GM21528 (cell line): ENCODE measurements around the gene CDK14.
"Not testable (repeated sequence)": the region's sequence is repeated elsewhere in the genome, so short reads cannot be mapped to it uniquely, and the experiment has no call there.

Experiments
- ATAC-seq: cut with Tn5 transposase; IDR thresholded peaks from one replicate; pipeline ENCODE4 v1.9.1; 2021; ENCODE audit warnings: mild to moderate bottlenecking, moderate library complexity; ENCODE audit not compliant: unreplicated experiment, low FRiP score

The CDK14 gene

DNA sequence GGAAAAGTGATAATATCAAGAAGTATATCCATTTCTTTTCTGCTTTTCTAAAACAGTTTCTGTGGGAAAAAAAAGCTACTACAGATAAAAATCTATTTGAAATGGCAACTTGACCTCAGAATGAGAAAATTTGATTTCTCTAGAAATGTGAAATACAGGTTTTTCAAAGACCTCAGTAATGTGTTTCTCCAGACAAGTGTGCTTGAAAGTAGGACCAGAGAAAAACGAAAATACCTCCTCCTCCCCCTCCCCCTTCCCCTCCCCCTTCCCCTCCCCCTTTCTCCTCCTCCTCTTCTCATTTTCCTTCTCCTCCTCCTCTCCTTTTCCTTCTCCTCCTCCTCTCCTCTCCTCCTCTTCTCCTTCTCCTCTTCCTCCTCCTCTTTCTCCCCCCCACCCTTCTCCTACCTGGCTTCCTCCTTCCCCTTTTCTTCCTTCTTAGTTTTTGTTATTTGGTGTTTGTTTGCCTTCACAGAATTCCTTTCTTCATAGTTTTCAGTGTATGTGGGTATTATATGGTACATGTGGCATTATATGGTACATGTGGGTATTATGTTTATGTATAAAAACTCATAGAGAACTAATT lies 179.4 kb downstream of the CDK14 start:
- ATAC-seq, result no peak

DNA sequence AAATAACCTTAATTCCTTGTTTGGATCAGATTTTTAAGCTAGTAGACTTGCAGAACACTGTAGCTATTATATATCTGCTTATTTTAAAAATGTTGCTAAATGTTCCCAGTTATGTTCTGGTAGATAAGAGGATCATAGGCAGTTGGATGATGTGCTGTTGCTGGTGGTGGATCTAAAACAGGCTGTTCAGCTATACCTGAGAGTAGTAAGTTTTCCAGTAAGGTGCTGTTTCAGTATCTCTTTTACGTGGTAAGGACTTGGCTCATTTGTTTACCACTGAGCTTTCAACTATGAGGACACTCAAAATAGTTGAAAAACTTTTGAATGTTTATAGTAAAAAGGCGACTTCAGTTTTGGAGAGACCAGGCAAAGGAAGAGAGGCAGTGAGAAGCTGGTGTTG lies 180.9 kb downstream of the CDK14 start:
- ATAC-seq, result peak; percentile 94

DNA sequence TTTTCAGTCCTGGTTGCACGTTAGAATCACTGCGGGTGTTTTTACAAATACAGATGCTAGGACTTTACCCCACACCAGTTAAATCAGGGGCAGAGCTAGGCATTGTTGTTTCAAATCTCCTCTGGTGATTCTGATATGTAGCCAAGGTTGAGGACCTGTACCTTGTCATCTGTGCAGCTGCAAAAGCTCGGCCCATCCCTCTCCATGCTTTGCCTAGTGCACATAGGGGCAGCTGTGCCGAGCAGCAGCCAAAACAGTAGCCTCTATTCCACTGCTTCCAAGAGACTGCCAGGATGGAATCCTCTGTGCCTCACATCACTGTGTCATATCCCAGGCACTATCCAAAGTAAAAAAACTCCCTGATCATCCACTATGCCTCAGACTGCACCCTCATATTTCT lies 181.3 kb downstream of the CDK14 start:
- peak; percentile 63 for ATAC-seq

DNA sequence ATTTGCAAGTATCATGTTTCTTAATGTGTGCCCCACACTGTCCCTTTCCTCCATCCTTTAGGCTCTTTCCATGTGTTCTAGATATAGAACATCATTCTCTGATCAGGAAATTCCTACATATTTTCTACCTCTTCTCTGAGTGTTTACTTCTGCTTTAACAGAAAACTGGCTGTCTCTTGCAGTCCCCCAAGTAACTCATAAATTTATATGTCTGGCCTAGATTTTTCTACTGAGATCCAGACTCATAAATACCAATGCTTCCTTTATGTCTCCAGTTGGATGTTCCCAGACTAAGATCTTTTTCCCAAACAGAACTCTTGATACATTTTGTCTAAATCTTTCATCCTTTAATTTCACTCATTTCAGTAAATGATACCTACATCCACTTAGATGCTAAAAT lies 181.8 kb downstream of the CDK14 start:
- no peak for ATAC-seq

DNA sequence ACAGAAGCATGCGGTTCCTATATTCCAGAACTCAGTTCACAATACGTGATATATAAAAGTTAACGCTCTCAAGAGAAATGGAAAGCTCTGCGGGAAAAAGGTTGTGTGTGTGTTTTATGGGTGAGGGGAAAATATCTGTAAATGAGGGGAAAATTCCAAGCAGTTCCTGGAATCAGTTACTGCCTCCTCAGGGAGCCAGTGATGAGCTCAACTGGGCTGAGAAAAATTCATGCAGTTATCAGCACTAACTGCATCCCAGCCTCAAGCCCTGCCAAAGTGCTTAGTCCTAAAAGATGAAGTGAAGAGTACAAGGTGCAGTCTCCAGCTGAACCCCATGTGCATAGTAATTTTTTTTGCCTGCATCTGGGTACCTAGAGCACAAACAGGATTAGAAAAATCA lies 191.9 kb downstream of the CDK14 start:
- ATAC-seq, result no peak

DNA sequence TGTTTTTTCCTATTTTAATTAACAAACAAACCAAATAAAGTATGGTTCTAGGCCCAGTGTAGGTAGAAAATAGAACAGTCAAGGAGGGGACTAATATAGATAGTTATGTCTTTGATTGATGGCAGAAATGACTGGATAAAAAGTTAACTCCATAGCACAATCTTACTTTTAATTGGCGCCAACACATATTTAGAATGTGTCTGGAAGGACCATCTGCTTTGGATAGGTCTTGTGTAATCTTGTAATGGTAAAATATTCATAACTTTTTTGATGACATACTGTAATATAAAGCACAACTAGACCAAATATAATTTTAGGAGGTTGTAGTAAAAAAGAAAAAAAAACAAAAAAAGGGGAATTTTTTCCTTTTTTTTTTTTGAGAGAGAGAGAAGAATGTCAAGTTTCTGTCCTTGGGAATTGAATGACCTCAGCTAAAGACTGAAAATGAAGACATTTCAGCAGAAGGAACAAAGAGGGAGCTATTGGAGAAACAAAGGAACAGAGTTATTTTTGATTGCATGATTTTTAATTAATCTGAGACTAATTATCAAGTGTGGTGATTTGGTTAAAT lies 193.7 kb downstream of the CDK14 start:
- no peak for ATAC-seq

DNA sequence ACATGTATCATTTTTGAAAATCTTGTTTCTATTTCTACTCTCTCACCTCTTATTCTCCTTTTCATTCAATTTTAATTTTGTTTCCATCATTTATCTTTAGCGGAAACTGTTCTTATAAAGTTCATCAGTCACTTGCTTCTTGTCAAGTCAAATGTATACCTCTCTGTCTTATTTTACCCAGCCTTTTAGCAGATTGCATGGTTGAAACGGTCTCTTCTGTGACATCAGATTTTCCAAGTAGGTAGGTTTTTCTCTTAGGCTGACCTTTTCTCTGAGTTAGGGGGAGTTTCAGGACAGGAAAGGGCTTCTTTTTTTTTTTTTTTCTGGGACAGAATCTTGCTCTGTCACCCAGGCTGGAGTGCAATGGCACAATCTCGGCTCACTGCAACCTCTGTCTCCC lies 195.5 kb downstream of the CDK14 start:
- no peak for ATAC-seq

DNA sequence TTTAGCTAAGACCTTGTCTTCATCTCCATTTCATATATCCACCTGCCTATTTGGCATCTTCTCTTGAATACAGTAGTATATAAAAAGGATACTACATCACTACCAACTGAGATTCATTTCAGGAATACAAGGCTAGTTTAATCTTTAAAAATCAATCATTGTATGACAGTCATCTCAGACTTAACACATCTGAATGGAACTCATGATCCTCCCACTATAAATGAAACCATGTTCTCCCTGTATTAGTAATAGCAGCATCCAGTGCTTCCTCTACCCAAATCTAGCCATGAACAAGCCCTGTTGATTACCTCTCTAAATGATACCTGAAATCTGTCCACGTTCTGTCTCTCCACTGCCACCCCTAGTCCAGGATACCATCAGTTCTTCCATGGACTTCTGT lies 196.2 kb downstream of the CDK14 start:
- ATAC-seq, result no peak

DNA sequence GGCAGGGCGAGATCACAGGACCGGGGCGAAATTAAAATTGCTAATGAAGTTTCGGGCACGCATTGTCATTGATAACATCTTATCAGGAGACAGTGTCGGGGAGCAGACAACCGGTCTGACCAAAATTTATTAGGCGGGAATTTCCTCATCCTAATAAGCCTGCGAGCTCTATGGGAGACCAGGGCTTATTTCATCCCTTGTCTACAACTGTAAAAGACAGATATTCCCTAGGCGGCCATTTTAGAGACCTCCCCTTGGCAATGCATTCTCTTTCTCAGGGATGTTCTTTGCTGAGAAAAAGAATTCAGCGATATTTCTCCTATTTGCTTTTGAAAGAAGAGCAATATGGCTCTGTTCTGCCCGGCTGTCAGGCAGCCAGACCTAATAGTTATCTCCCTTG lies 198.1 kb downstream of the CDK14 start:
- not testable (repeated sequence) for ATAC-seq

DNA sequence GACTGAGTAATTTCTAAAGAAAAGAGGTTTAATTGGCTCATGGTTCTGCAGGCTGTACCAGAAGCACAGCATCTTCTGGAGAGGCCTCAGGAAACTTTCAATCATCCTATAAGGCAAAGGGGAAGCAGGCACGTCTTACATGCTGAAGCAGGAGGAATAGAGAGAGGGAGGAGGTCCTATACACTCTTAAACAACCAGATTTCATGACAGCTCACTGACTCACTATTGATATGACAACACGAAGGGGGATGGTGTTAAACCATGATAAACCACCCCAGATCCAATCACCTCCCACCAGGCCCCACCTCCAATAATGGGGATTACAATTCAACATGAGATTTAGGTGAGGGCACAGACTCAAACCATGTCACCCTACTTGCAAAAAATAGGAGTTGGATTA lies 201.5 kb downstream of the CDK14 start:
- no peak for ATAC-seq

DNA sequence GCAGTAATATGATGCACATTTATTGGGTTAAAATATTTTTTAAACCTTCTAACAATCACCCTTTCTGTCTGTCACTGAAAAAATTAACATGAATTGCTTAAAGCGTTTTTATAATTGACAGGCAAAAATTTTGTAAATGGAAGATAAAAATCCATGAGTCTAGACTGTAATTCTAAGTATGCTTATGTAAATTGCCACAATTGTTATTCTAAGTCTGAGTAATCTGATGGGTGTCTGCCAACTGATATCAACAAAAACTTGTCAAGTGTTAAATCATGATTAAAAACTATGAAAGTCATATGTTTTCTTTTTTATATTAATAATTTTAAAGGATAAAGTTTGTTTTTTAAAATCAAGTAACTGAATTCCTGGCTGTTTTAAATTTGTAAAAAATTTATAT lies 208.2 kb downstream of the CDK14 start:
- no peak for ATAC-seq

DNA sequence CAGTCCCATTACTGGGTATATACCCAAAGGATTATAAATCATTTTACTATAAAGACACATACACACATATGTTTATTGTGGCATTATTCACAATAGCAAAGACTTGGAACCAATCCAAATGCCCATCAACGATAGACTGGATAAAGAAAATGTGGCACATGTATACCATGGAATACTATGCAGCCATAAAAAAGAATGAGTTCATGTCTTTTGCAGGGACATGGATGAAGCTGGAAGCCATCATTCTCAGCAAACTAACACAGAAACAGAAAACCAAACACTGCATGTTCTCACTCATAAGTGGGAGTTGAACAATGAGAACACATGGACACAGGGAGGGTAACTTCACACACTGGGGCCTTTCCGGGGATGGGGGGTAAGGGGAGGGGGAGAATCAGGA lies 219.4 kb downstream of the CDK14 start:
- not testable (repeated sequence) for ATAC-seq

DNA sequence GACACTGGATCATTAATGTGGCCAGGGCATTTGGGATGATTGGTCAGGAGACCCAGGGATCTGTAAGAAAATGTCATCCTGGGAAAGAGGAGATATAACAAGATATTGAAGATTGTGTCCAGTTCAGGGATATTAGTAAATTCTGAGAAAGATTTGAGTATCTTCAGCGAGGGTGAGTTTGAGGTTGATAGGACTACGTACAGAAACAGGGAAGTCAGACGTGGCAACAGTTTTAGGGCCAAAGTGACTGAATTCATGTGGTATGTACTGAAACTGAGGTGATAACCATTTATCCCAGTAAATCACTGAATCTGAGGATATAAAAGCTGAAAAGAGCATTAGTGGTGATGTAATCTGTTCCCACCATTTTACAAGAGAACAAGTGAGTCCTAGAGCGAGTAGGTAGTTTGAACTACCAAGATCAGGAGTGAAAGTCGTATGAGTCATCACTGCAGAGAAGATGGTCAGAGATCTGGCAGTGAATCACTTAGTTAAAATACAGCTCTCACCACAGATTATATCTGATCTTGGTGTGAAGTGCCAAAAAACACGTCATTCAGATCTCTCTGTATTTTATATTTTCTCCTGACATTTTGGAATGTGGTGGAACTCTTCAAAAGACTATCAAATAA lies 220.5 kb downstream of the CDK14 start:
- ATAC-seq, result peak; percentile 99

DNA sequence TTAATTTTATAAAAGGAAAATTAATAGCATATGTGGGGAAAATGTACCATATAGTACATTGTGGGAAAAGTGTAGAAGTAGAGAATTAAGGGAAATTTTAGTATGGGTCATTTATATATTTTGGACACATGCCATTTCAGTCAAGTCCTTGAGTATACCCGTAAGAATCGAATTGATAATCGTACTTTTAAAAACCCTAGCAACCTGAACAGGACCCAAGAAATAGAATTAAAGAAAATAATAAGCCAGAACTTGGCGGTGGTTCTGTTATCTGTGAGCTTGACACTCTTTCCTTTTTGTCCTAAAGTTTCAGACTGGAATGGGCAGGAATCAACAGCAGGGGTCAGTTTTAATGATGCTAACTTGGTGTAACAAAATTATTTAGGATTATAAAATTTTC lies 221.0 kb downstream of the CDK14 start:
- no peak for ATAC-seq

DNA sequence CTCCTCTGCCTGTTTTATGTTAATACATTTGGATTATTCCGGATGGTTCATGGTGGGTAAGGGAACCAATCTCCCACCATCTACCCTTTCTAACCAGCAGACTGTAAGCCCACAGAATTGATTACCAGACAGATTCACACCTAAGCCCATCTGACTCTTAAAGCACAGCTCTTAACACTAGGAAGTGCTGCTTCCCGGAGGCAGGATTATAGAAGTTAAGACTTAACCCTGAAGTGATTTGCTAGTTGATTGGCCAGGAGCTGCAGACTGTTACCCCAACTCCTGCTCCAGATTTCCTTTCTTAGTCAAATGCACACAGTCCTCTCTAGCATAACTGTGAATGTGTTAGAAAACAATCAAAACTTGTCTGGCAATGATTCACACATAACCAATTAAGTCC lies 221.7 kb downstream of the CDK14 start:
- ATAC-seq, result no peak

DNA sequence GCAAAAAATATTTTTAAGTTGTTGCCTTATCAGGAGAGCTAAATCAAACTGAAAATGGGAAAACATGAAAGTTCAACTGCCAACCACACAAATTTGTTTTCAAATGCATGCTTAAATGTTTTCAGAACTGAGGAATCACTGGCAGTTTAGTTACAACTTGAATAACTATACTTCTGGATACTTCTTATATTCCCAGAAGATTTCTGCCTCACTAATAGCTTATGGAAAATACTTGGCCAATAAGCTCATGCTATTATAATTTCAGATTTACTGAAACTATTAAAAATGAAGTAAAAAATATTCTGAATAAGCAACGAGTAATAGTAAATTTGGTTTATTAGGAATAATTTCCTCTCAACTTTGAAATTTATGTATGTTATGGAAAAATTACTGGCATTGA lies 222.2 kb downstream of the CDK14 start:
- no peak for ATAC-seq

DNA sequence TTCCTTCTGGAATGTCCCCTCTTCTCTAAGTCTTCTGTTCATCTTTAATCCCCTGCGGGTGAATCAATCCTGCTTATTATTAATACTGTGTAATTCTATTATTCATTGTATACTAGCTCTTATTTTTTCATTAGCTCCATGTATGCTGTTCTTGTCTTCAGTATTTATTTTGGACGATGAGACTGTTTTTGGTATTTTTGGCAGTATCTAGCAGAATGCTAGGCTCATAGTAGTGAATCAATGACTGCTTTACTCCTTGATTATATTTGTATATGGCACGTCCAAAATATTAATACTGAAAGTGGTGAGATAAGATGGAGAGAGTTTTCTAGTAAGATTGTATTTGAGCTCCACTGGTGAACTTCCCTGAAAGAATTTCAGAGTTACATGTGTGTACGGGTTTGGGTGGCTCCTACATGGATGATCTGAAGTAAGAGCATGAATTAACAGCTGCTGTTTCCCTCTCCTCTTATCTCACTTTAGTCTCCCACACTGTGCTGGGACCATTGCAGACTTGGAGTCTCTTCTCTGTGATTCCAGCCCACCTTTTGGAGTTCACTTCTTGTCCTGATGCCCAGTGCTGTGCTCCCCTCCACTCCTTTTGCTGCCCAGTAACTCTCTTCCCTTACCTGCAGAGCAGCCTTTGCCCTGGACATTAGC lies 226.0 kb downstream of the CDK14 start:
- no peak for ATAC-seq

DNA sequence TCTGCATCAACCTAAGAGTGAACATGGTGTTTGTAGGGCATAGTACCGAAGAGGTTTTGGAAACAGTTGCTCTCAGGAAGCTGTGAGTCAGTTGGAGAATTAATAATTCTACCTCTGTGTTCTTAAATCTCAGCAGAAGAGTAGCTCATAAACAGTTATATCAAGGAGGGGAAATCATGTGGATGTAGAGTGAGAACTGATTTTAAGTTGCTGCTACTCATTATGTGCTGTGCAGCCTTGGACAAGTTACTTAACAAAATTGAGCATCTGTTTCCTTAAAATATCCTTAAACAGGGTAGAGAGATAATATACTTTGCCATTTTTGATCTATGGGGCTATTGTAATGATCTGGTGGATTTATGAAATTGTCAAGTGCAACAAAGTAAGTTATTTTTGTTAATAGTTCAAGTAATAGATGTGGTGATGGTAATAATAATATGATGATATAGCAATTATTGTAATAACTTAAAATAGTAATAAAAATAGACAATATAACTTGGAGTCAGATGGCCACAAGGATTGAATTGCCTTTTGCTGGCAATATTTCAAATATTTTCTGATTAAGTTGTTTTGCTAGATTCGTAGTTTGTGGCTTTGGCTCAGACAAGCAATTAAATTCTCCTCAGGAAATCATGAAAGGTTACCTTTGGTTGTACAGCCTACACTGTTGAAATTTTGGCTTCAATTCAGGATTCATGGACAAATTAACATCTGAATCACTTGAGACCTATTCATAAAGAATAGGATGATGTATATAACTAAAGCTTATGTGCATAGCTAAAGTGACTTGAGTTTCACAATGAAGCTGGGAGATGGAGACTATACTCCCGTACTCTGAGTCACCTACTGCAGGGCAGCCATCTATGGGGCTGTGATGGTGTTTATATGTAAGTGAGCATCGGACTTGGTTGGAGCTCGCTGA lies 228.5 kb downstream of the CDK14 start:
- ATAC-seq, result no peak

DNA sequence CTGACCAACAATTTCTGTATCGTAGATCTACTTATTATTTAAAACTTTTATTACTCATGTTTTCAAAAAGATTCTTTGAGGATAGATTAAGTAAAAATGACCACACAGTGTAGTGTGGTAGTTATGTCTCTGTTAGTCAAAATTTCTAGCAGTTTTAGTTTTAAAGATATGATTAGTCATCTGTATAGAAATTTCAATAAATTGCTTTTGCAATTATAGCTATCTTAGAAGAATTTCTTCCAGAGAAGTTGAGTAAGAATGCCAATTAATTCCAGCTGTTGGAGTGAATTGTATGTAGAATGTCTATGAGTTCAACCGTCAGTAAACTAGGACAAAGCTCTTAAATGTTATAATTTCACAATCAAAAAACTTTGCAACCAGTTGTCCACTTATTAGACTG lies 229.7 kb downstream of the CDK14 start:
- ATAC-seq, result no peak

DNA sequence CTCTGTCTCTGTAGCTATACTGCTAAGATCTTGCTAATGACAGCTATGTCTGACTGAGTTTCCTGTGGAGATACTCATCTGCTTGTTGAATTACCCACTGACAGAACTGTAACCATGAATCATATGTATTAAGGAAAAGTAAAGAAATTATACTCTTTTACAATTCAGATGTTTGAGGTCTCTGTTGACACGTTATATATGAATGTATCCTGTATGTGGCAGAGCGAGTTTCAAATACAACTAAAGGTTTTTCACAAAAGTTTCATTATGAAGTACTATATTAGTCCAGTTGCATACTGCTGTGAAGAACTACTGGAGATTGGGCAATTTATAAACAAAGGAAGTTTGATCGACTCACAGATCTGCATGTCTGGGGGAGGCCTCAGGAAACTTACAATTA lies 232.5 kb downstream of the CDK14 start:
- ATAC-seq, result no peak

DNA sequence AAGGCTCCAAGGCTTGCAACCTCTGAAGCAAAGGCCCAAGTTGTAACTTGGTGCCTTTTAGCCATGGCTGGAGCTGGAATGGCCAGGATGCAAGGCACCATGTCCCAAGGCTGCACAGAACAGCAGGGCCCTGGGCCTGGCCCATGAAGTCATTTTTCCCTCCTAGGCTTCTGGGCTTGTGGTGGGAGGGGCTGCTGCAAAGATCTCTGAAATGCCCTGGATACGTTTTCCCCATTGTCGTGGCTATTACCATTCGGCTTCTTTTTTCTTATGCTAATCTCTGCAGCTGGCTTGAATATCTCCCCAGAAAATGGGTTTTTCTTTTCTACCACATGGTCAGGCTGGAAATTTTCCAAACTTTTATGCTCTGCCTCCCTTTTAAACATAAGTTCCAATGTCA lies 234.2 kb downstream of the CDK14 start:
- ATAC-seq, result no peak
